Measurements from ENCODE around the gene IGFL4.

DNA sequence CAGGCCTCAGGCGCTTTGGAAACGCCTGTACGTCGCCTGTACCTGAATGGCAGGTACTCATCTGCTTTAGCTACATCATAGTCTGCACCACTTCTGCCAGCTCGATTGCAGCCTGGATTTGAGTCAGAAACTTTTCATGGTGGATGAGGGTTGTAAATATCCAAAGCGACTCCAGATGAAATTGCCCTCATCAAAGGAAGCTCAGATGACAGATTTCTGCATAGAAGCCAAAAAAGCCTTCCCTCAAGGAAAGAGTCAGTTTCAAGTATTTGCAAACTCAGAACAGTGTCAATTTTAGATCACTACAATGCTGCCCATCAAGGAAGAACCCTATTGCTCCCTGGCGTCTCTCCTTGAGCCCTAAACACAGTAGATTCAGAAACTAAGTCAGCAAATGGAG lies 38.8 kb upstream of the IGFL4 start:
- TF ChIP-seq, protein P1, sequence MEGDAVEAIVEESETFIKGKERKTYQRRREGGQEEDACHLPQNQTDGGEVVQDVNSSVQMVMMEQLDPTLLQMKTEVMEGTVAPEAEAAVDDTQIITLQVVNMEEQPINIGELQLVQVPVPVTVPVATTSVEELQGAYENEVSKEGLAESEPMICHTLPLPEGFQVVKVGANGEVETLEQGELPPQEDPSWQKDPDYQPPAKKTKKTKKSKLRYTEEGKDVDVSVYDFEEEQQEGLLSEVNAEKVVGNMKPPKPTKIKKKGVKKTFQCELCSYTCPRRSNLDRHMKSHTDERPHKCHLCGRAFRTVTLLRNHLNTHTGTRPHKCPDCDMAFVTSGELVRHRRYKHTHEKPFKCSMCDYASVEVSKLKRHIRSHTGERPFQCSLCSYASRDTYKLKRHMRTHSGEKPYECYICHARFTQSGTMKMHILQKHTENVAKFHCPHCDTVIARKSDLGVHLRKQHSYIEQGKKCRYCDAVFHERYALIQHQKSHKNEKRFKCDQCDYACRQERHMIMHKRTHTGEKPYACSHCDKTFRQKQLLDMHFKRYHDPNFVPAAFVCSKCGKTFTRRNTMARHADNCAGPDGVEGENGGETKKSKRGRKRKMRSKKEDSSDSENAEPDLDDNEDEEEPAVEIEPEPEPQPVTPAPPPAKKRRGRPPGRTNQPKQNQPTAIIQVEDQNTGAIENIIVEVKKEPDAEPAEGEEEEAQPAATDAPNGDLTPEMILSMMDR (IDR thresholded peaks at IDR 0.05 in 2 of 3, conservative IDR thresholded peaks at IDR 0.05 in 1 of 3; ENCODE audit: control insufficient read depth in 2 of 3, extremely low read depth in 1 of 3, insufficient read depth in 1 of 3, low read depth in 3 of 3, low read length in 3 of 3) = no peak
- no peak for TF ChIP-seq NFIC (IDR thresholded peaks at IDR 0.05; ENCODE audit: low read depth, low read length)

Measured in GM12878 (cell line).